SKM-1 treated with dmso at 0.1 percent for 144 hours (cell line): ENCODE data around the gene RIMBP3B.
"Not testable (repeated sequence)": the region's sequence is repeated elsewhere in the genome, so short reads cannot be mapped to it uniquely, and the experiment has no call there.

ENCODE experiments used
- DNase-seq: peaks from one replicate; lab custom pipeline; 2025; ENCODE audit not compliant: unreplicated experiment; lab: John Stamatoyannopoulos, UW

RIMBP3B gene

DNA sequence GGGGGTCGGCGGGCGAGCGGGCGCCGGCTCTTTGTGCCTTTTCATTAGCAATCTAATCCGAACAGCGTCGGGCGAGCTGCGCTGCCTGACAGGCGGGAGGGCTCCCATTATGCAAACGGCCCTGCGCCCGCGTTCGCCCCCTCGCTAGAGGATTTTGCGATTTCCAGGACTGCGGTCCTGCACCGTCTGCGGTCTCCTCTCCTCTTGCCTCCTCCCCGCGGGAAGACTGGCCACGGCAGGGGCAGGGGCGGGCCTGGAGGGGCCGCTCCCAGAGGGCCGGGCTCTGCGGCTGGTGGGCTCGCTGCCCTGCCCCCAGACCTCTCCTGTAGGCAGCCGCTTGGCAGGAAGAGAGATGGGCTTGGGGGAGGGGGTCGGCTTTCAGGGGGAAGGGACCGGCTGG is 34.3 kb downstream of the RIMBP3B start:
- DNase-seq = not testable (repeated sequence)

DNA sequence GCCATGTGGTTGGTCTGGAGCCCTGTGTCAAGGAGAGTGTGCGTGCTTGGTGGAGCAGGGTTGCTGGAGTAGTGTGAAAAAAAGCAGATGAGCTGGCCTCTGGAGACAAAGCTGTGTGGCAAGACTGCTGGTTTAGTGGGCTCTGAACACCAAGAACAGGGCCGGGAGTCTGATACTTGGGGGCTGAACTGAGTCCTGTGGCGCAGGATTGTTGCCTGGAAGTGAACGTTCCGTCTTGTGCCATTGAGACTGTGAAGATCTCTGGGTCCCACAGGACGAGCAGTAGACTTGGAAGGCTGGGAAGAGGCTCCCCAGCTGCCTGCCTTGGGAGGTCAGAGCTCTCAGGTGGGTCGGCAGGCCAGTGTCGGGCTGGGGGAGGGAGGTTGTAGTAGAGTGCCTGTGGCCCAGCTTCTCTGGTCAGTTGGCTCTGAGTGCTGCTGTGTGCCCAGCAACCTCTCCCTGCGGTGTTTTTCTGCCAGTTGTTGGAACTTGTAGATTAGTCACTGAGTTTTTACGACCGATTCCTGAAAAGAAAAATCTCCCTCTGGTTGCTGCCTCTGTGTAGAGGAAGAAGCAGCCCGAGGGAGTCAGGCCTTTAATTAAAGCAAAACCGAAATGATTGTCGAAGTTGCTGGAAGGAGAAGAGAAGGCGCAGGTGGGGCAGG is 35.6 kb downstream of the RIMBP3B start:
- DNase-seq = not testable (repeated sequence)

DNA sequence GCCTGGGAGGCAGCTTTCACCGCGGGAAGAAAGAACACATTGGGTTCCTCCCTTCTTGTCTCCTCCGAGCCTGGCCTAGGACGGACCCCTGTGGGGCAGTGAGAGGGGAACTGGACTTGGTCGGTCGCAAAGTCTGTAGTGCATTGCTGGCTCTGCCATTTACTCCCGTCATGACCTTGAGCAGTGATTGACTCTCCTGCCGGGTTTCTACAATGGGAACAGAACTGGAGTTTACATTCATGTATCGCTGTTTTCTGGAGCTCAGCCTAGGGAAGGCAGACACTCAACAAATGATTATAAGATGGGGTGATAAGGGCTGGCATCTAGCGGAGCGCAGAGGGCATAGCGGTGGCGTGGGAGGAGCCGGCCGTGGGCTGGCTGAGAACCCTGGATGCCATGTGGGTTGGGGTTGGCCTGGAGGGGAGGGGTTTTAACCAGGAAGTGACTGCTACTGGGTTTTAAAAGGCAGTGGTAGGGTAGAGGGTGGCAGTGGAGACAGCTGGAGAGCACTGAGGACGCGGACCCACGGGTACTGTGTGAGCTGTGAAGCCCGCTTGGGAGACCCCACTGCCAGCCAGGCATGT is 36.7 kb downstream of the RIMBP3B start:
- DNase-seq = not testable (repeated sequence)

DNA sequence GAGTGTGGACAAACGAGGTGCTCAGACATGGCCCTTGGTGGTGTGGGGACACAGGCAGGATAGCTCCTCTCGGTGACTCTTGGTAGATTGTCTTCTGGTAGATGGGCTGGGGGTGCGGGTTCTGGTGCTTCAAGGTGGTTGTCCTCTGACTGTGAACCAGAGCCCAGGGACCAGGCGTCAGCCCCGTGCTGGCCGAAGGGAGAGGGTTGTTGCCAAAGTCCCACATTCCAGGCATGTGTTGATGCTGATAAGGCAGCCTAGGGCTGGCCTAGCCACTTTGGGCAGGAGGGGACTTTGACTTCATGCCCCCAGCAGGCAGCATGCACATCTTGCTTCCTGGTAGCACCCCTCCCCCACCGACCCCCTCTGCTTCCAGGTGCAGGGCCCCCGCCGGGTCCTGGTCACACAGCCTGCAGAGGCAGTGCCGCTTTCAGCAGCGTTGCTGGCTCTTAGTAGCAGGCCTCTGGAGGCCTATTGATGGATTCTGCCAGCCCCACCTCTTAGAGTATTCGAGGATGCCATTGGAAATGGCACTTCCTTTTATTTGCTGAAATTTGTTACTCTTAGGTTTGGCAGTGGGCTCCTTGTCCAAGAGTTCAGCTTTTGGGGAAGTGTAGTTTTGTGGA is 40.6 kb downstream of the RIMBP3B start:
- DNase-seq = not testable (repeated sequence)

DNA sequence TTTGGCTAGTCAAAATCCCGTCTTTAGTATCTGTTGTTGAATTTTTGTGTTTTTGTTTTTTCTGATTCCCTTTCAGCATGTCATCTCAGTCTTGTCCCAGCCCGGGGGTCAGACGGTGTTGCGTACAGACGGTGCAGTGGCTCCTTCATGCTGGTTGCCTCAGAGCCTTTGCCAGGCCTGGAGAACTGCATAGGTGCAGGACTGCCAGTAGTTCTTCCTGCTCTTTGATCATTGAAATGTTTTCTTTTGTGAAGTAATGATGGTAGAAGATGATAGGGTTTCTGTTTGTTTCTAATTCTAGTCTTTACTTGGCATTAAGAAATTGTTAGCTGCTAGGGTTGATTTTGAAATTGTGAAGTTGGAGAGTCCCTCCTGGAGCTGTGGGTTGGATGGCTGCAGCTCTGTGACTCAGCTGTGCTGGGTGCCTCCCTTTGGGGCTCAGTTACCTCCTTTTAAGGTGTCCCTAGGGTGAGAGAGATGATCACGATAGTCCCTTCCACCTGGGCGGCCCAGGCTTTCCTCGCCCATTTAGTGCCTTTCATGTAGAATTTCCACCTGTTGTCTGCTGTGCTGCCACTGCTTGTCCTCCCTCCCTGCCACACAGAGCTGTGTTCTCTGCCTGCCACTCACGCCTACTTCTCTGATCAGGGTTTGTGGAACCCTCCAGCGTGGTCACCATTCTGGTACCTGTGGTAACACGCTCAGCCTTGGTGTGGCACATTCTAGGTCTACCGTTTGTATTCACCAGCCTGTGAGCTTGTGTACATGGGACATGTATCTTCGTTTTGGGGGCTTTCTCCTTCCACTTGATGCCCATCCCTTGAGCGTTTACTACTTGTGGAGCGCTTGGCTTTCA is 51.1 kb downstream of the RIMBP3B start:
- not testable (repeated sequence) for DNase-seq

DNA sequence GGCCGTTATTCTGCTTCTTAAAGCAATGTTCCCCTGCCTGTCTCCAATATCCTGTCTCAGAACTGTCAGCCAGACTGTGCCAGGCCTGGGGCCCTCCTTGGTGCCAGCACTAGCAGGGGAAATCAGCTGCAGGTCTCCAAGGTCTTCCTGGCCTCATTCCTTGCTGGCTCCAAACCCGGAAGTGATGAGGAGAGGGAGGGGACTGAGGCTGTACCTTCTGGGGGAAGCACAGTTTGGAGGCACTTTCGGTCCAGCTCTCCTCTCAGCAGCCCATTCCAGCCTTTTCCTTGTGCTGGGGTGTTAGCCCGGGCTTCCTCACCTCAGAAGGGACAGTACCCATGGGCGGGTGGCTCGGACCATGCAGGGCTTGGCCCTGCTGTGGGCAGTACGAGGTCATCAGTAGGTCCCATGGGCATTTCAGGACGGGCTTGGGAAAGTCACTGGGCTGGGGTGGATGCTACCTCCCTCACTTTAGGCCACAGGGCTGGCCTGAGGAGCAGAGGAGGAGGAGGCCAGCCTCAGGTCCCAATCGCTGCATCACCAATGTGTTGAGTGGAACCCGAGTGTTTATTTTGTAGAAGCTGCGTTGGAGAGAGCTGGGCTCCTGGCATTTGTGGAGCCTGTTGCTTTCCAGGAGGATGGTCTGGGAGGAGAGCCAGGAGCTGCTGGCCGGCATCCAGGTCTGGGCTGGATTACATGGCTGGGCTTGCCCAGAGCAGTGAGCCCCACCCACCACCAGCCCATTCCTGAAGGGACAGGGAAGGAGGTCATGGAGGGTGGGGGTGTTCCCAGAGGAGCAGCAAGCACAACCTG is 52.7 kb downstream of the RIMBP3B start:
- not testable (repeated sequence) for DNase-seq

DNA sequence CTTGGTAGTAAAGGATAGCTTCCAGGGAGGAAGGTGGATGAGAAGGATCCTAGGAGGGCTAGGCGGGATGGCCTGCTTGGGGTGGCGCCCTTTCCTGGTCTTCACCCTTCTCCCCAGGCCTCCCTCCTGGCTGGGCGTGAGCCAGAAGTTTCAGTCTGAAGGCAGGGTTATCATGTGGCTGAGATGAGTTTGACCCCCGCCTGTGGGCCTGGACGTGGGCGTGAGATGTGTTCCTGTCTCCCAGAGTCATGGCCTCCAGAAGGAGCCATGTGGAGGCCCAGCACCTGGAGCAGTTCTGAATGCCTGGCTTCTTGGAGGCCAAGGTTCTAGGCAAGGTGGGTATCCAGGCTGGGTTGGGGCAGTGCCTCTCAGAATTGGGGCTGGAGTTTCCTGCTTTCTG is 54.5 kb downstream of the RIMBP3B start:
- not testable (repeated sequence) for DNase-seq
